ENCODE data around the gene KLHL2. TPM values are rescaled to one million over a fixed set of nuclear protein-coding genes. Genes with fewer than 3 reads are reported as not detected.

The KLHL2 gene
- total and polyA plus RNA-seq, 2 donors (not counting 3 experiments of a cell fraction or from before 2014, with no cell fraction given): 9.9 to 22.1 TPM

GRCh38 chr4:165167650-165168049, 39.7 kb upstream of the KLHL2 start:
- Histone ChIP-seq H3K9ac (replicated peaks; ENCODE audit: extremely low read depth, insufficient read depth, low read length) (no peak overlapping the region), H4K20me1 (replicated peaks; ENCODE audit: control insufficient read depth, extremely low read depth, insufficient read depth, low read length) (no peaks in the 10 kb centered on the region), H3K4me3 (replicated peaks in 1 of 3; ENCODE audit: insufficient read depth in 1 of 3, low read depth in 1 of 3, low read length in 3 of 3) (no peak overlapping the region), H3K36me3 (ENCODE audit: control insufficient read depth in 2 of 2, extremely low read depth in 1 of 2, insufficient read depth in 2 of 2, low read length in 2 of 2) (no peaks in the 10 kb centered on the region), H3K4me2 (ENCODE audit: insufficient read depth, low read length) (no peak overlapping the region), H3K4me1 (ENCODE audit: control insufficient read depth, extremely low read depth, insufficient read depth, low read length) (no peaks in the 10 kb centered on the region), H3K9me3 (replicated peaks; ENCODE audit: control insufficient read depth, insufficient read depth, low read length) (no peaks in the 10 kb centered on the region), H3K27ac (ENCODE audit: insufficient read depth, low read depth, low read length) (no peak overlapping the region), H3K9me1 (replicated peaks; ENCODE audit: control insufficient read depth, extremely low read depth, insufficient read depth, low read length) (no peaks in the 10 kb centered on the region), H3K27me3 (ENCODE audit: control insufficient read depth in 2 of 2, insufficient read depth in 2 of 2, low read length in 2 of 2) (peaks cover 0 to 1% of the 10 kb centered on the region in 2 experiments), H2AFZ (ENCODE audit: low read depth, low read length) (no peak overlapping the region), H3K79me2 (ENCODE audit: control insufficient read depth, insufficient read depth, low read length) (no peaks in the 10 kb centered on the region)
- intact Hi-C loops (cut with micrococcal nuclease) (no loop called here), dilution Hi-C loops (cut with MboI; ENCODE audit: extremely low pct_ligation_motif_present, low sequenced_read_pairs) (no loop called here)
- FAIRE-seq: no peak
- TF ChIP-seq GATA2 (IDR thresholded peaks at IDR 0.05; ENCODE audit: insufficient read depth, insufficient read length, low read depth, low read length) (no peak), MYC (IDR thresholded peaks at IDR 0.05; ENCODE audit: low read depth, low read length) (no peak), POLR2AphosphoS5 (IDR thresholded peaks at IDR 0.05; ENCODE audit: insufficient read depth, low read depth, low read length) (no peak), EZH2 (IDR thresholded peaks at IDR 0.05; ENCODE audit: borderline replicate concordance, low read depth, low read length, severe bottlenecking) (no peak), CTCF (IDR thresholded peaks at IDR 0.05; ENCODE audit: extremely low read depth in 1 of 2, insufficient read depth in 1 of 2, low read depth in 1 of 2, low read length in 2 of 2) (no peak), MAX (IDR thresholded peaks at IDR 0.05; ENCODE audit: insufficient read depth, insufficient read length) (no peak), JUN (IDR thresholded peaks at IDR 0.05; ENCODE audit: borderline replicate concordance, insufficient read depth, insufficient read length, low read depth) (no peak), FOS (IDR thresholded peaks at IDR 0.05; ENCODE audit: borderline replicate concordance, insufficient read depth, low read length) (no peak), POLR2A (IDR thresholded peaks at IDR 0.05; ENCODE audit: low read depth, low read length) (no peak)
- no TSS peak for BruUV-seq (replicated peaks)
- DNase-seq (ENCODE audit: low read depth, low spot score): no peak
- POLR2A ChIA-PET: no interaction called here
- CTCF ChIA-PET: no interaction called here

Measured in endothelial cell of umbilical vein (primary cell).